Stimulated activated naive CD4-positive, alpha-beta T cell (primary cell): ENCODE results near the gene MUC5B.

ENCODE experiments used
- DNase-seq, 6 experiments: peaks; one replicate each; lab custom pipeline; 2025; lab: John Stamatoyannopoulos, UW

Gene MUC5B

GRCh38 chr11:1221848-1222311 lies 986 bp upstream of the MUC5B start:
- DNase-seq, result no peak

GRCh38 chr11:1223346-1224110 lies 662 bp downstream of the MUC5B start:
- DNase-seq, result no peak

GRCh38 chr11:1224111-1224490 lies 1.2 kb downstream of the MUC5B start:
- no peak for DNase-seq

- DNase-seq, result no peak
Measured at GRCh38 chr11:1224491-1225385, 1.9 kb downstream of the MUC5B start.

- no peak for DNase-seq
Measured at GRCh38 chr11:1225386-1226225, 2.7 kb downstream of the MUC5B start.

- no peak for DNase-seq
Measured at GRCh38 chr11:1226226-1226985, 3.5 kb downstream of the MUC5B start.

GRCh38 chr11:1226986-1227550 lies 4.2 kb downstream of the MUC5B start:
- no peak for DNase-seq

GRCh38 chr11:1227551-1228100 lies 4.8 kb downstream of the MUC5B start:
- no peak for DNase-seq

- DNase-seq, result no peak
Measured at GRCh38 chr11:1228101-1228821, 5.4 kb downstream of the MUC5B start.

GRCh38 chr11:1228921-1229451 lies 6.1 kb downstream of the MUC5B start:
- DNase-seq, result no peak

- no peak for DNase-seq
Measured at GRCh38 chr11:1229471-1230120, 6.7 kb downstream of the MUC5B start.

- no peak for DNase-seq
Measured at GRCh38 chr11:1230121-1230455, 7.2 kb downstream of the MUC5B start.

- no peak for DNase-seq
Measured at GRCh38 chr11:1230456-1231395, 7.9 kb downstream of the MUC5B start.

- DNase-seq, result no peak
Measured at GRCh38 chr11:1231396-1232020, 8.6 kb downstream of the MUC5B start.

- DNase-seq, result no peak
Measured at GRCh38 chr11:1232021-1232882, 9.4 kb downstream of the MUC5B start.

GRCh38 chr11:1232883-1233321 lies 10.0 kb downstream of the MUC5B start:
- no peak for DNase-seq
